ENCODE data around the gene KLHL42.

DNA sequence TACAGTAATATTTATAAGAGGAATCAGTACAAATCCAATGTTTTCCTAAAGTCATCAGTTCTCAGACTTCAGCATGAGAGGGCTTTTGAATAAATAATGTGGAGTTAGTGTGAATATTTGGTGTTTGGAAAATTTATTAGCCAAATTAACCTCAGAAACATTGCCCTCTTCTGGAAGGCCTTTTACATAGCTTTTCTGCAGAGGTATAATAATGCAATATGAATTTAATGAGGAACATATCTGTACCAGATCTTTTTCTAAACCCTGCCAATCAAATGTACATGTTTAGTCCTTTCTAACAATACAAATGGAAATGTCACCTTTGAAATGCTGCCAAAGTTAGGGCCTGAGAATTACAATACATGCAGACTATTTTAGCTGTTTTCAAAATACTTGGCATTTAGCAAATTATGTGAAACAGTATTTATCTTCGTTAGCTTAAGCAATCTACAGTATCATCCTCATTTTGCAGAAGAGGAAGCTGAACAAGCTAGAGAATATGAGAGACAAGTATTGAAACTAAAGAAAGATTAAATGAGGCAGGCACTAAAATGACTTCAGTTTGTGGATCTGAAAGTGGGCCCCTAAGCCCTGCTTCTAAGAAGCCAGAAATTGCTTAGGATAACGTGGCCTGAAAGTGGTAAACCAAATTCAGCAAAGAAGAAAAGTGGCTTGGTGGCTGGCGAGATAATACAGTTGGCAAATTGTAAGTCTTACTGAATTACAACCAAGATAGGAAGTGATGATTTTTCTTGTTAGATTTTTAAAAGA lies 60.4 kb downstream of the KLHL42 start:
- TF ChIP-seq SIN3A (IDR thresholded peaks at IDR 0.05; ENCODE audit: low read depth) = no peak
- no peak for TF ChIP-seq EZH2 (IDR thresholded peaks at IDR 0.05)

Measured in HCT116 (cell line).